ENCODE results near the gene KLHL13.

KLHL13 gene

DNA sequence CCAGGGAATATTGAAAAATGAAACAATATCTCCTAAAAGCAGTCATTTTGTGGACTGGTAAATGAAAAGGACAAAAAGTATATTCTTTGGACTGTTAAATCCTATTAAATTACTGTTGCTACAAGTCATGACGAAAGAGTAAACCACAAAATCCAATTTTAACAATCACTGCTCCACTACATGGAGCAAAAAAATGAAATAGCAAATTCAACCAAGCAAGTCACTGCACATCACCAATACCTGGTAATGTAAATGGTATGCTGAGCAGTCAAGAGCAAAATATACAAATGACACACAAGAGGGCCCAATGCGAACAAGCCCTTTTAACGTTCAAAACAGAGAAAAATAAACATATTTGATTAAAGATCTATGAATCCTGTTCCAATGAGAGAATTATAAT is 126.2 kb downstream of the KLHL13 start:
- Histone ChIP-seq H3K9ac (no peak overlapping the region), H3K27me3 (ENCODE audit: insufficient read depth, low read depth) (no peaks in the 10 kb centered on the region), H3K4me3 (IDR thresholded peaks at IDR 0.05; ENCODE audit: insufficient read depth, low read depth, low read length) (no peak overlapping the region), H3K27ac (no peak overlapping the region), H3K36me3 (ENCODE audit: insufficient read depth) (no peaks in the 10 kb centered on the region), H3K79me2 (ENCODE audit: insufficient read depth, low read depth) (no peaks in the 10 kb centered on the region), H3K4me1 (ENCODE audit: low read depth, poor library complexity, severe bottlenecking) (no peaks in the 10 kb centered on the region), H2AFZ (ENCODE audit: low read depth) (no peak overlapping the region), H4K20me1 (ENCODE audit: insufficient read depth) (no peaks in the 10 kb centered on the region), H3K4me2 (no peak overlapping the region)
- TF ChIP-seq, protein P1, sequence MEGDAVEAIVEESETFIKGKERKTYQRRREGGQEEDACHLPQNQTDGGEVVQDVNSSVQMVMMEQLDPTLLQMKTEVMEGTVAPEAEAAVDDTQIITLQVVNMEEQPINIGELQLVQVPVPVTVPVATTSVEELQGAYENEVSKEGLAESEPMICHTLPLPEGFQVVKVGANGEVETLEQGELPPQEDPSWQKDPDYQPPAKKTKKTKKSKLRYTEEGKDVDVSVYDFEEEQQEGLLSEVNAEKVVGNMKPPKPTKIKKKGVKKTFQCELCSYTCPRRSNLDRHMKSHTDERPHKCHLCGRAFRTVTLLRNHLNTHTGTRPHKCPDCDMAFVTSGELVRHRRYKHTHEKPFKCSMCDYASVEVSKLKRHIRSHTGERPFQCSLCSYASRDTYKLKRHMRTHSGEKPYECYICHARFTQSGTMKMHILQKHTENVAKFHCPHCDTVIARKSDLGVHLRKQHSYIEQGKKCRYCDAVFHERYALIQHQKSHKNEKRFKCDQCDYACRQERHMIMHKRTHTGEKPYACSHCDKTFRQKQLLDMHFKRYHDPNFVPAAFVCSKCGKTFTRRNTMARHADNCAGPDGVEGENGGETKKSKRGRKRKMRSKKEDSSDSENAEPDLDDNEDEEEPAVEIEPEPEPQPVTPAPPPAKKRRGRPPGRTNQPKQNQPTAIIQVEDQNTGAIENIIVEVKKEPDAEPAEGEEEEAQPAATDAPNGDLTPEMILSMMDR (conservative IDR thresholded peaks at IDR 0.05; ENCODE audit: low read depth, low read length): no peak

DNA sequence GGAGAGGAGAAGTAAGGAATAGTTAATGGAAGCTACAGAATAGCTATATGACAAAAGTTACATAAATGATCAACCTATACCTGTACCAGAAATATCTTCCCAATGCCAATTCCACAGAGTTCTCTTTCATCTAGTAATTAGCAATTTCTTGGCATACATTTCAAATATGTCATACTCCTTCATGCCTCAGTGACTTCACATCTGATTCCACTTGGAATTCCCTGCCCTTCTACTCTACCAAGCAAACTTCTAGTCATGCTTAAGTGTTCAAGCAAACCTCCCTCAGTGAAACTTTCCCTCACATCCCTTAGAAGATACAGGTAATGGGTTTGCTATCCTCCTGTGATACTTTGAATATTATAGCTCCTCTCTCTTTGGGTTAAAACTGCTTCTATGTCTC is 127.1 kb downstream of the KLHL13 start:
- TF ChIP-seq, protein P1 (conservative IDR thresholded peaks at IDR 0.05; ENCODE audit: low read depth, low read length): no peak
- H3K36me3 ChIP-seq (ENCODE audit: insufficient read depth): no peaks in the 10 kb centered on the region
- H2AFZ ChIP-seq (ENCODE audit: low read depth): no peak overlapping the region
- no peaks in the 10 kb centered on the region for H3K4me1 ChIP-seq (ENCODE audit: low read depth, poor library complexity, severe bottlenecking)
- H3K4me2 ChIP-seq: no peak overlapping the region
- no peaks in the 10 kb centered on the region for H3K27me3 ChIP-seq (ENCODE audit: insufficient read depth, low read depth)
- no peaks in the 10 kb centered on the region for H4K20me1 ChIP-seq (ENCODE audit: insufficient read depth)
- no peak overlapping the region for H3K27ac ChIP-seq
- no peaks in the 10 kb centered on the region for H3K79me2 ChIP-seq (ENCODE audit: insufficient read depth, low read depth)
- no peak overlapping the region for H3K9ac ChIP-seq
- no peak overlapping the region for H3K4me3 ChIP-seq (IDR thresholded peaks at IDR 0.05; ENCODE audit: insufficient read depth, low read depth, low read length)

DNA sequence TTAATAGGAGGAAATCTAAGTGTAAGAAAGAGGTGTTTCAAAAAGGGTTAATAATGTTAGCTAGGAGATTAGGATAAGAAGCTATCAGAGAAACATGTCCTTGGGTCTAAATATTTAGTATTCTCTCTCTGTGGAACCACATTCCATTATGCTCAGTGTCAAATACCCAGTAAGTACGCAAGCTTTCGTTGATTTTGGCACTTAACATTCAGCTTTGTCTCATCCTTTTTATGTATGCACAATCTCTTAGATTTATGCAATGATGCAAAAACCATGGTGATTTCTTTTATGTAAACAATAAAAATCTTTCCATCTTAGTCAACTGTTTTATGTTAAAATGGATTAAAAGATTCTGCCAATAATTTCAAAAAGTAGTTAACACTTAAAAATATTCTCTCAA is 129.2 kb downstream of the KLHL13 start:
- Histone ChIP-seq H3K4me2 (no peak overlapping the region), H3K36me3 (ENCODE audit: insufficient read depth) (no peaks in the 10 kb centered on the region), H3K27me3 (ENCODE audit: insufficient read depth, low read depth) (no peaks in the 10 kb centered on the region), H3K9ac (no peak overlapping the region), H3K4me1 (ENCODE audit: low read depth, poor library complexity, severe bottlenecking) (no peaks in the 10 kb centered on the region), H3K4me3 (IDR thresholded peaks at IDR 0.05; ENCODE audit: insufficient read depth, low read depth, low read length) (no peak overlapping the region), H3K79me2 (ENCODE audit: insufficient read depth, low read depth) (no peaks in the 10 kb centered on the region), H4K20me1 (ENCODE audit: insufficient read depth) (no peaks in the 10 kb centered on the region), H3K27ac (no peak overlapping the region), H2AFZ (ENCODE audit: low read depth) (no peak overlapping the region)
- TF ChIP-seq, protein P1 (conservative IDR thresholded peaks at IDR 0.05; ENCODE audit: low read depth, low read length): no peak

- no peaks in the 10 kb centered on the region for H3K27me3 ChIP-seq (ENCODE audit: insufficient read depth, low read depth)
- H3K4me1 ChIP-seq (ENCODE audit: low read depth, poor library complexity, severe bottlenecking): no peaks in the 10 kb centered on the region
Measured at GRCh38 chrX:117985241-117985640, 131.4 kb downstream of the KLHL13 start.

More at GRCh38 chrX:117985241-117985640, 131.4 kb downstream of the KLHL13 start:
- no peaks in the 10 kb centered on the region for H3K36me3 ChIP-seq (ENCODE audit: insufficient read depth)
- H3K9ac ChIP-seq: no peak overlapping the region
- H3K4me3 ChIP-seq (IDR thresholded peaks at IDR 0.05; ENCODE audit: insufficient read depth, low read depth, low read length): no peak overlapping the region
- TF ChIP-seq, protein P1 (conservative IDR thresholded peaks at IDR 0.05; ENCODE audit: low read depth, low read length): no peak
- H3K4me2 ChIP-seq: no peak overlapping the region
- H3K27ac ChIP-seq: no peak overlapping the region
- no peak overlapping the region for H2AFZ ChIP-seq (ENCODE audit: low read depth)
- no peaks in the 10 kb centered on the region for H4K20me1 ChIP-seq (ENCODE audit: insufficient read depth)
- H3K79me2 ChIP-seq (ENCODE audit: insufficient read depth, low read depth): no peaks in the 10 kb centered on the region
